Thoracic aorta (tissue), 2 donors: ENCODE measurements around the gene SYT9. TPM values are rescaled to one million over a fixed set of nuclear protein-coding genes. Genes with fewer than 3 reads are reported as not detected.

ENCODE experiments used
- ATAC-seq: fragments of 150-250 bp; one replicate; pipeline ENCODE4 v1.8.0; 2017; ENCODE audit warnings: low read depth; ENCODE audit not compliant: insufficient number of reproducible peaks, low FRiP score
- DNase-seq: peaks from one replicate; pipeline ENCODE4 v3.0.0-alpha.2; 2020; ENCODE audit warnings: low spot score
- H3K27ac ChIP-seq, 2 donors: fragments of 200-600 bp; sonication (generic); 1 replicate in 1 of 2; 2 replicates in 1 of 2; pipeline ENCODE4 v1.5.1; 2016; ENCODE audit warnings: mild to moderate bottlenecking in 2 of 2, moderate library complexity in 2 of 2
- H3K27me3 ChIP-seq: fragments of 200-600 bp; sonication (generic); replicated peaks from 2 replicates; pipeline ENCODE4 v1.6.0; 2016; ENCODE audit warnings: mild to moderate bottlenecking; ENCODE audit not compliant: insufficient read depth
- H3K36me3 ChIP-seq: fragments of 200-600 bp; sonication (generic); one replicate; pipeline ENCODE4 v1.5.1; 2016
- H3K4me1 ChIP-seq, 2 donors: fragments of 200-600 bp; sonication (generic); 1 replicate in 1 of 2; 2 replicates in 1 of 2; pipeline versions ENCODE4 v1.5.1 to v1.6.0; 2016; ENCODE audit warnings: low read depth in 2 of 2, mild to moderate bottlenecking in 1 of 2; ENCODE audit not compliant: control insufficient read depth in 1 of 2
- H3K4me3 ChIP-seq: fragments of 200-600 bp; sonication (generic); 2 replicates; pipeline ENCODE4 v1.5.1; 2016; ENCODE audit warnings: mild to moderate bottlenecking
- H3K9me3 ChIP-seq: fragments of 200-600 bp; sonication (generic); 2 replicates; pipeline ENCODE4 v1.5.1; 2016
- total RNA-seq, 2 donors: library from RNA; depleted of rRNA; stranded (reverse); fragments of >200 nt; gene quantifications; one replicate each; pipeline versions ENCODE4 v1.1.0 to v1.2.3, GENCODE V29; 2016
- TF ChIP-seq, protein P1 (sequence below): fragments of 200-600 bp; sonication (generic); IDR thresholded peaks from one replicate; pipeline ENCODE4 v1.5.1; 2019; ENCODE audit warnings: antibody characterized with exemption

SYT9 gene
- total RNA-seq, 2 donors from 2014 or later = not detected

DNA sequence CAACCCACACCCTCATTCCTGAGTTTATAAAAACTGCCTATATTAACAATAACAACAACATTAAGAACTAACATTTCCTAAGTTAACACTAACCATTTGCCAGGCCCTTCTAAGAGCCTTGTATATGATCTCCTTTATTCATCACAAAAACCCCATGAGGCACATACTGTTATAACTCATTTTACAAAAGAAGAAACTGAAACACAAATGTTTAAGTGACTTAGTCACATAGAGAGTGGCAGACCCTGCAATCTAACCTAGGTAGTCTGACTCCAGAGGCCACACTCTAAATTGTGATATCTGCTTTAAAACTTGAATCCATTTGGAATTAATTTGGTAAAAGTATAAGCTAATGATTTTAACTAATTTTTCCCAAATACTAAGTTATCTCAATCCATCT lies 116.1 kb downstream of the SYT9 start:
- no peaks in the 10 kb centered on the region for H3K36me3 ChIP-seq
- H3K27me3 ChIP-seq = no peaks in the 10 kb centered on the region
- H3K4me1 ChIP-seq = no peaks in the 10 kb centered on the region
- ATAC-seq = no peak
- H3K9me3 ChIP-seq = no peaks in the 10 kb centered on the region
- DNase-seq = no peak
- H3K4me3 ChIP-seq = no peak overlapping the region
- H3K27ac ChIP-seq = no peak overlapping the region
- TF ChIP-seq, protein P1, sequence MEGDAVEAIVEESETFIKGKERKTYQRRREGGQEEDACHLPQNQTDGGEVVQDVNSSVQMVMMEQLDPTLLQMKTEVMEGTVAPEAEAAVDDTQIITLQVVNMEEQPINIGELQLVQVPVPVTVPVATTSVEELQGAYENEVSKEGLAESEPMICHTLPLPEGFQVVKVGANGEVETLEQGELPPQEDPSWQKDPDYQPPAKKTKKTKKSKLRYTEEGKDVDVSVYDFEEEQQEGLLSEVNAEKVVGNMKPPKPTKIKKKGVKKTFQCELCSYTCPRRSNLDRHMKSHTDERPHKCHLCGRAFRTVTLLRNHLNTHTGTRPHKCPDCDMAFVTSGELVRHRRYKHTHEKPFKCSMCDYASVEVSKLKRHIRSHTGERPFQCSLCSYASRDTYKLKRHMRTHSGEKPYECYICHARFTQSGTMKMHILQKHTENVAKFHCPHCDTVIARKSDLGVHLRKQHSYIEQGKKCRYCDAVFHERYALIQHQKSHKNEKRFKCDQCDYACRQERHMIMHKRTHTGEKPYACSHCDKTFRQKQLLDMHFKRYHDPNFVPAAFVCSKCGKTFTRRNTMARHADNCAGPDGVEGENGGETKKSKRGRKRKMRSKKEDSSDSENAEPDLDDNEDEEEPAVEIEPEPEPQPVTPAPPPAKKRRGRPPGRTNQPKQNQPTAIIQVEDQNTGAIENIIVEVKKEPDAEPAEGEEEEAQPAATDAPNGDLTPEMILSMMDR = no peak

DNA sequence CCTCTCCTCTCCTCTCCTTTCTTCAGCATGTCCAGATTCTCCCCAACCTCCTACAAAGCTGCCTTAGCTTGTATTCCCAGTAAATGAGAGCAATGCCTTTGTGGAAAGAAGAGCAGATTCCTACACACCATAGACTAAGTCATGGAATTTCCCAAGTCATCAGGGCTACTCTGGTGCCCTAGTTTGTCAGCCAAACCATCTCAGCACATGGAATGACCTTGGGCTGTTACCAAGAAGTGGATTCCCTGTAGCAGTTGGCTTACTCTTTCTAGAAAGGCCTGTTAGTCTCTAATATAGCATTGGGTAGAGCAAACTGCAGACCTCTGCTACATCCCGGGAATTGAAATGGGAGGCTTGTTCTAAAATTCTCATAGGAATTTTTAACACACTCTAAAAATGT lies 124.7 kb downstream of the SYT9 start:
- Histone ChIP-seq H3K27me3 (no peaks in the 10 kb centered on the region), H3K36me3 (no peaks in the 10 kb centered on the region), H3K9me3 (no peaks in the 10 kb centered on the region), H3K27ac (no peak overlapping the region), H3K4me3 (no peak overlapping the region), H3K4me1 (no peaks in the 10 kb centered on the region)
- no peak for ATAC-seq
- no peak for DNase-seq
- TF ChIP-seq, protein P1 = no peak

DNA sequence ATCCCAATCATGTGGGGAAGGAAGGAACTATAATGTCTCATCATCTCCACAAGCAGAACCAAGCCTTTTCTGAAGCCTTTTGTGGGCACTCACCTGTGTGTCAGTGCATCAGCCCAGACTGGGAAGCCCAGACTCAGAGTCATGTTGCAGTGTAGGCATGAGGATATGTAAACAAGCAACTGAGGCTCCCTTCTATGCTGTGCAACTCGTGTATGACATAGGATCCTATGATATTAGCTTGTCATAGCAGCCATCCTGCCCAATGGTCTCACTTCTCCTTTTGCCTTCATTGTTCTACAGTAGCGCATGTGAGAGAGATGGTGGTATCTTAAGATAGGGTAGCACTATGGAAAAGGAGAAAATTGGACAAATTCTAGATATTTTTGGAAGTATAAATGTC lies 130.2 kb downstream of the SYT9 start:
- H3K4me3 ChIP-seq = no peak overlapping the region
- ATAC-seq = no peak

DNA sequence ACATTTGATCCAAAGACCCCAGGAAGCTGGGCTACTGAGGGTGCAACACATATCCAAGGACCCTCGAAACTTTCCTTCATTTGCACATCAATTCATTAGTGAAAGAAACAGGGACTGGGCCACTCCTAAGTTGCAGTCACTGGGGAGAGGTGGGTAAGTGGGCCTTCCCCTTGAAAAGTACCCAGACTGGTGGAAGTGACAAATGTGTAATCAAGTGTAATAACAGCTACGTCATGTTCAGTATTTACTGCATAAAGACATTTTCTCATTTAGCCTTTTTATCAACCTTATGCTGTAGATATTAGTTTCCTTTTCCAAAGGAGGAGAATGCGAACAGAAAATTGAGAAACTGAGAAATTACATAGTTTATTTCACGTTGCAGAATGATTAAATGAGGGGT lies 131.7 kb downstream of the SYT9 start:
- no peaks in the 10 kb centered on the region for H3K9me3 ChIP-seq
- no peaks in the 10 kb centered on the region for H3K36me3 ChIP-seq
- no peak overlapping the region for H3K27ac ChIP-seq
- DNase-seq (no peak), ATAC-seq (no peak)
- no peaks in the 10 kb centered on the region for H3K4me1 ChIP-seq
- no peaks in the 10 kb centered on the region for H3K27me3 ChIP-seq
- no peak overlapping the region for H3K4me3 ChIP-seq
- TF ChIP-seq, protein P1 = no peak

More for the DNA sequence above, 130.2 kb downstream of the SYT9 start:
- no peak for DNase-seq
- Histone ChIP-seq H3K27ac (no peak overlapping the region), H3K9me3 (no peaks in the 10 kb centered on the region), H3K27me3 (no peaks in the 10 kb centered on the region), H3K4me1 (no peaks in the 10 kb centered on the region), H3K36me3 (no peaks in the 10 kb centered on the region)
- TF ChIP-seq, protein P1 = no peak

DNA sequence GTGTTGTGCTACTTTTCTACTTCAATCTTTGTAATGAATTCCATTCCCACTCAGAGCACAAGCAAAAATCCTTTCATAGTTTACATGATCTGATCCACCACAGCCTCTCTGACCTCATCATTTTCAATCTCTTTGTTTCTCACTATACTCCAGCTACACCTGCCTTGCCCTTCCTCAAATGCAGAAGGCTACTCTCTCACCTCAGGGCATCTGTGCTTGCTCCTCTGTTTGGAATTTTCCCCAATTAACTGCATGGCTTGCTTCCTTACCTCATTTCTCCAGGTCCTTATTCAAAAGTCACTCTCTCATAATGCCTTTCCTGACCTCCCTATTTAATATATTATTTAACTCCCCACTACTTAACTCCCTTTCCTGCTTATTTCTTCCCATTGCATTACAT lies 133.0 kb downstream of the SYT9 start:
- DNase-seq (no peak), ATAC-seq (no peak)
- TF ChIP-seq, protein P1 = no peak

More for the DNA sequence above, 133.0 kb downstream of the SYT9 start:
- H3K27ac ChIP-seq = no peak overlapping the region
- H3K36me3 ChIP-seq = no peaks in the 10 kb centered on the region
- no peaks in the 10 kb centered on the region for H3K27me3 ChIP-seq
- H3K4me1 ChIP-seq = no peaks in the 10 kb centered on the region
- H3K4me3 ChIP-seq = no peak overlapping the region
- no peaks in the 10 kb centered on the region for H3K9me3 ChIP-seq
